Activated CD4-positive, alpha-beta T cell treated with anti-CD3 and anti-CD28 coated beads, Interleukin-2, amount 50 U/mL, for 16 hours (primary cell): ENCODE results near the gene ITGA6.

ENCODE experiments used
- DNase-seq: peaks from one replicate; pipeline ENCODE4 v3.0.0-alpha.2; 2020

ITGA6 gene

DNA sequence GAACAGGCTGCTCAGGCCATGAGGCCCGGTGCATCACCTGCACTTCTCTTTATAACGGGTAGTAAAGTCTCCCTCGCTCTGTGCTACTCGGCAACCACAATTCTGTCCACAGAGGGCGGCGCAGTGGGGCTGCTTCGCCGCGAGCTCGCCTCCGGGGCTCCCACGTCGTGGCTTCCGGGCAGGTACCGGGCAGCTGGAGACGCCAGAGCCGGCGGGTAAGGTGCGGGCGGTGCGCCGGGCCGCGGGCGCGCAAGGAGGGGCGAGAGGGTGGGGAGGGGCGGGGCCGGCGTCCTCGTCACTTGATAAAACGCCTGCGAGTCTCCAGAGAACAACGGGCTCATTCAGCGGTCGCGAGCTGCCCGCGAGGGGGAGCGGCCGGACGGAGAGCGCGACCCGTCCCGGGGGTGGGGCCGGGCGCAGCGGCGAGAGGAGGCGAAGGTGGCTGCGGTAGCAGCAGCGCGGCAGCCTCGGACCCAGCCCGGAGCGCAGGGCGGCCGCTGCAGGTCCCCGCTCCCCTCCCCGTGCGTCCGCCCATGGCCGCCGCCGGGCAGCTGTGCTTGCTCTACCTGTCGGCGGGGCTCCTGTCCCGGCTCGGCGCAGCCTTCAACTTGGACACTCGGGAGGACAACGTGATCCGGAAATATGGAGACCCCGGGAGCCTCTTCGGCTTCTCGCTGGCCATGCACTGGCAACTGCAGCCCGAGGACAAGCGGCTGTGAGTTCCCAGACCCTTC, at the start of gene ITGA6:
ITGA6 (plus strand) TSS at position 331 of the 734 bp plus-strand sequence.
- DNase-seq, result peak; percentile 60

DNA sequence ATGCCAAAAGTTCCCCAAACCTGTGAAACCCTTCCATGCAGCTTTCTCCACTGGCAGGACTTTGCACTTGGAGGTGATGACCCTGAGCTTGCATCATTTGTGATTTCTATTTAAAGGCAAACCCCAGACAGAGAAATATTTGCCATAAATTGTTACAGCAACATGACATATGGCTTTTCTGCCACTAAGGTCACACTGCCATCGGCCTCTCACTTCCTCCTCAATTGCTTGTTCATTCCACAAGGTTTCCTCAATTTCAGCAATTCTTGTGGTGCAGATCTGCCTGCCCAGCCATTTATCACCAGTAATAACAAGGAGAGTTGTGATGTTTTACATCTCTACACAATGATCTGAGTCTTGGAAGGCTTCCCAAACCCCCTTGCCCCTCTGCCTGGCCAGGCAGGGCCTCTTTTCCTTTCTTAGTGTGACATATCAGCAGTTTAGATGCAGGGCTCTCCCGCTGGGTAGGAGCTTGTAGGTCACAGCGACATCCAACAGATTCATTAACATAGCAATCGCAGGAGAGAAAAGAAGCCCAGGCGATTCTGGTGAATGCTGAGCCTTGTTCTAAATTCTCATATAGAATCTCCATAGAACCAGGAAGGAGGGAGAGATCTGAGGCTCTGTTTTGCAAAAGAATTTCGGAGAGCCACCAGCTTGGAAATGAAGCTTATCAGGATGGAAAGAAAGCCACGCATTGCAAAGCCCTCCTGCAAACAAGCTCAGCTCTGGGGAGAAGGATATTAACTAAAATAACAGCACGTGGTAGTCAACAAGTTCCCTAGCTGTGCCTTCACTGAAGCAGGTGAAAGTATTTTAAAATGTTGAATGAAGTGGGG, 46.7 kb upstream of the ITGA6 start:
- no peak for DNase-seq

- no peak for DNase-seq
These were observed 45.9 kb upstream of the ITGA6 start for GRCh38 chr2:172381275-172382027.

- DNase-seq, result no peak
These were observed 40.0 kb upstream of the ITGA6 start for GRCh38 chr2:172387361-172387760.

DNA sequence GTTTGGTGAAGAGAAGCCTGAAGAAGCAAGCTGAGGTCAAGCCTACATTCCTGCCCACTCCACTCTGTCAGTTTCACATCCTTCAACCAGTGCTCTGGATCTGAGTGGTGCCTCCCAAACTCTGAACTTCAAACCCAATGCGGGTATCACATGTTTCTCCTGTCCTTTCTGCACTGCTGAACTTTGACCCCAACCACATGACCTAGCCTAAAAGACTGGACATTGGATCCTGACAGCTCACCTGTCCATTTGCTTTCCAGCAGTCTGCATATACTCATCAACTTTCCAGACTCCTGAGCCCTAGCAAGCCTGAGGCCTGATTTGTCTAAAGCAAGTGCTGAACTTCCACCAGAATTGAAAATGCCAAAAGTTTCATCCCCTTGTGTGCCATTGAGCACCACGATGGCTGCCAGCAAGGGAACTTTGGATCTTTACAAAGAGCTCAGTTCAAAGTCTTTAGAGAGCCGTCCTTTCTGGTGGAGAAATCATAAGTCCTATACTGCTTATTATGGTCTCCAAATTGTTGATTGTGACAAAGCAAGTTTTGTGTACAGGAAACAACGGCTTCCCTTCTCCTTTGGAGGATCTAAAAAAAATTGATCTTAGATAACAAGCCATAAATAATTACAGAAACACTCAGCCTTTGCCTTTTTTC, 37.6 kb upstream of the ITGA6 start:
- no peak for DNase-seq

DNA sequence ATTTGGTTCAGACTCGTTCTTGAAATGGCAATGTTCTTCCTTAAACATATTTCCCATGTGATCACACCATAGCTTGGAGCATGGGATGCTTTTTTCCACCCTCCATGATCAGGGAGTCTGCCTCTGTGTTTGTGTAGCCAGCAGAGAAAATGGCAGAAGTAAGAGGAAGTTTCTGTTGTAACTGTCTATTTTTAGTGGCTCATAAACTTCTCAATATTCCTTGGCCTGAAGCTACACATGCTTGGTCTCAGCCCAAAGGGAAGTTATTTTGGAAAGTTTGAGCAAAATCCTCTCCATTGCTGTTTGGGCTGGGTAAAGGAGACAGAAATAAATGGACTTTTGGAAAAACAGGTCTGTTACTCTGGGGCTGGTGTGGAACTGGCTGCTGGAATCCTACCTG, 33.4 kb upstream of the ITGA6 start:
- no peak for DNase-seq

DNA sequence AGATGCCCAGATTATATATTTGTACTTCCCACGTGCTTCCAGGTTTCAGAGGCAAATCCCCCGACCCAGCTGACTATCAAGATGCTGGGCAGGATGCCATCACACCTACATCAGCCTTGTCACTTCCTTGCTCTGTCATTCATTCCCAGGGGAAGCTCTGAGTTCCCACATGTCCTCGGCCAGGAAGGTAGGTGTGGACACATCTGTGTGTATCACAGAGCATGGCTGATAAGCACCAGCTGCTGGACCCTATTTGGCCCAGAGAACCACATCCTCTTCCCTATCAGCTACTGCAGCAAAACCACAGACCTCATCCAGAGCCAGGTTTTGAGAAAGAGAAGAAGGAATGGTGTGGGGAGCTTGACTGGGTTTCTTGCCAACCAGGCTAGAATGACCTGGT, 31.9 kb upstream of the ITGA6 start:
- DNase-seq, result no peak

- no peak for DNase-seq
These were observed 30.1 kb upstream of the ITGA6 start for GRCh38 chr2:172397148-172397834.

DNA sequence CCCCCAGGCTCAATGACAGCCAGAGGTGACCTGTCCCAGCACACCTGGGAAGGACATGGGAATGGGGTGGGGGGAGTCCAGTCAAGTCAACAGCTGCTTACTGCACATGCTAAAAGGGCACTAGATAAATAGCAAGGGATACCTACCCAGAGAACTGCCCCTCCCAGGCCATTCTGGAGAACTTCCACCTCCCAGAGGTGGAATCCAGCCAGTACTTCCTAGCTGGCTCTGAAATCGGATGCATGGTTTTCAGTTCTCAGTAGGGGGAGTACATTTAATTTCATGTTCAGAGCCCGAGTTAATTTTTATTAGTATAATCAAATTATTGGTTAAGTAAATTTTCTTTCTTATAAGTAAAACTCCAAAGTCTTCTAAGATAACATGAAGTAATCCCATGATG, 28.9 kb upstream of the ITGA6 start:
- DNase-seq, result no peak

GRCh38 chr2:172399765-172400164, 27.6 kb upstream of the ITGA6 start:
- no peak for DNase-seq

DNA sequence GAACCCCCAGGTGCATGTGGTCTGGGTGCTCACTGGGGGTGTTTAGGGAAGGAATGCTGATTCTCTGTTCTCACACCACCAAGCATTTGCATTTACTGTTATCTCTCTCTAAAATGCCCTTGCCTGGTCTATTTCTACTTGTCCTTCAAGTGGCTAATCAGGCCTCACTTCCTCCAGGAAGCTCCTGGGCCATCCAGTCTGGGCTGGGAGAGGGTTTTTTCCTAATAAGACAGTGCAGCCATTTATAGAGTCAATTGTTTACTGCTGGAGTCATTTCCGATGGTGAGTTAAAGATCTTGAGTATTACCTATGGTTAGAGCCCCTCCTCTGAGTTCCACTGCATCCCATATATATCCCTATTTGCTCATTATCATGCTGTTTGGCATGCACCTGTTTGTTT, 25.2 kb upstream of the ITGA6 start:
- DNase-seq, result no peak

DNA sequence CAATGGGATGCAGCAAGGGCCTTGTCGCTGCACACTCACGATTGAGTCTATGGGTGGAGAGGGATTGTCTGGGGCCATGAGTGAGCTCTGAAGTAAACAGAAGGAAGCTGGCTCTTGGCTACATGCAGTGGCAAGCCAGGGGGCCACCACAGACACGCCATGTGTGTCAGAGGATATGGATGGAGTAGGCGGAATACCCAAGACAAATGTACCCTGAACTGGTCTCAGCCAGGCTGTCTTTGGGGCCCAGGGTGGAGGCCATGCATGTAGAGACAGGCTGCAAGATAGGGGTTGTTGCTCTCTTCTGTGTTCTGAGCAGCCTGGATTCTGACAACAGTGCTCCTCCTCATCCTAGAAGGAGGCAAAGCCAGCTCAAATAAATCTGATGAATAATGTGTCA, 24.0 kb upstream of the ITGA6 start:
- DNase-seq, result no peak

GRCh38 chr2:172403881-172404468, 23.4 kb upstream of the ITGA6 start:
- no peak for DNase-seq

DNA sequence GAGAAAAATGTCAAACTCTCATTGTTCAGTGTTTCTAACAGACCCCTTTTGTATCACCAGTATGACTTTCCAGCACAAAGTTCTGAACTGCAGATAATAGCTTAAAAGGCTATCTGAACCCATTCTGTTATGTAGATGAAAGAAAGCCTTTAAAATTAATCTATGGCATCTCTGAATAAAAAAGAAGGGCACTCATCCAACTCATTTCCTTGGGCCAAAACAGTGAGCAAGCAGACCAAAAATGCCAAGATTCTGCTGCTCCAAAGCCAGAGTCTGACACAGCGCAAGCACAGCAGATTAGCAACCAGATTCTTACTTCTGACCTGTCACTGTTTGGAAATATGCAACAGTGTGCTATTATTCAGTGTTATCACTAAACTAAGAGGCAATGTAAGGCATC, 22.6 kb upstream of the ITGA6 start:
- DNase-seq, result no peak

- DNase-seq, result no peak
These were observed 21.7 kb upstream of the ITGA6 start for GRCh38 chr2:172405673-172406072.

DNA sequence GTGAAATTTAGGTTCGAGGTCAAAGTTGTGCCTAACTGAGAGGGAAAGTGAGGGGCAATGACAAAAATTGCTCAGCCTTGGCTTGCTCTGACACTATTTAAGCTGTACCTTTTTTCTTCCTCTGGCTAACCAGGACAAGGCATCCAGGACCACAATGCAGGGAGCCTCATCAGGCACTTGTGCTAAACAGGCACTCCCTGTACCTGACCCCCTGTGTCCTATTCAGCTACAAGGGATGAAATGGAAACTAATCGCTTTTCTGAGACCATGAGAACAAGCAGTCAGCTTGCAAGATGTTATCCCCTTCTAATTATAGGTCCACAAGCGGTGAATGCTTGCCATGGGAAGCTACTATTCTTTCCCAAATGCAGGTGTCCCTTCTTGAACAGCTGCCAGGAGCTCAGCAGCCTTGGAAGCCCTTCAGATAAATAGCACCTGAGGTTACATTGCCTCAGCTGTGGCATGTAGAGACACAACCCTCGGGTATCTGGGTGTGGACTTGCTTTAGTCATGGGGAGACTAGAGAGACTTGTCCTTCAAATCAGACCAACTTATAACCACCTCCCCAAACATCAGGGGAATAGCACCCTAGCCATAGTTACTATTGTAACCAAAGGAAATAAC, 19.1 kb upstream of the ITGA6 start:
- no peak for DNase-seq

DNA sequence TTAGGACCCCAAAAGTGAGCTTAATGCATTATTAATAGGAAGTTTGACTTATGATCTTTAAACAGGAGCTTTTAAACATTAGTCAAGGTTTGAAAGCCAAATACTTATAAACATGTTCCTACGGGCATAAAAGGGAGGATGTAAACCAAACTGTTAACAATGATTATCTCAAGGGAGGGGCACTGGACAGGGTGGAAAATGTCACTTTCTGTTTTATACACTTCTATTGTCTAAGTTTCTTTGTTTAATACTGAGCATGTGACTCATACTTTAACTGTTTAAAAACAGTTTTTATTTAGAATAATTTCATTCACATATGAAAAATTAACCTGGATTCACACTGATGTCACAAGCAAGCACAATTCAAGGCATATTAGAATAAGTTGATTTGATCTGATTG, 18.3 kb upstream of the ITGA6 start:
- DNase-seq, result no peak

GRCh38 chr2:172412984-172413492, 14.3 kb upstream of the ITGA6 start:
- no peak for DNase-seq

GRCh38 chr2:172415157-172415864, 12.1 kb upstream of the ITGA6 start:
- no peak for DNase-seq

DNA sequence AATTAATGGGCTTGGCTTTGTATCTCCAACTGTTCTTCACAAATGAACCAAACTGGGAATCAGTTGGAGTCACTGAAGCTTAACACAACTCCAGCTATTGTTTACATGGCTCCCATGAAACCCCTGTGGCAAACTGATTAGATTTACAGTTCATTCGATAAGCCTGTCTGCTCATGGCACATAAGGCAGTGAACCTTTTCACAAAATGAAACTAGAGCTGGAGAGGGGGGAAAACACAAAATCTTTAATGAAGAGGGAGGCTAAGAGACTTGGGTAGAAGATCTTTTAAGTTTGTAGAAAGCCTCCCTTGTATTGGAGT, 11.6 kb upstream of the ITGA6 start:
- DNase-seq, result no peak
